NCI-H2227 treated with DMSO at 0.1 percent for 48 hours (cell line): Measurements from ENCODE around the gene OSBPL8.
"Not testable (repeated sequence)": the region's sequence is repeated elsewhere in the genome, so short reads cannot be mapped to it uniquely, and the experiment has no call there.

Experiments used
- DNase-seq: peaks from one replicate; lab custom pipeline; 2025; lab: John Stamatoyannopoulos, UW

Gene OSBPL8

GRCh38 chr12:76422154-76422542, 137.4 kb downstream of the OSBPL8 start:
- no peak for DNase-seq

GRCh38 chr12:76421046-76421445, 138.5 kb downstream of the OSBPL8 start:
- no peak for DNase-seq

- DNase-seq: no peak
Measured at GRCh38 chr12:76420222-76420621, 139.3 kb downstream of the OSBPL8 start.

GRCh38 chr12:76417116-76417515, 142.5 kb downstream of the OSBPL8 start:
- DNase-seq: no peak

- DNase-seq: no peak
Measured at GRCh38 chr12:76413121-76413520, 146.4 kb downstream of the OSBPL8 start.

- DNase-seq: no peak
Measured at GRCh38 chr12:76410781-76411180, 148.8 kb downstream of the OSBPL8 start.

- DNase-seq: no peak
Measured at GRCh38 chr12:76410371-76410770, 149.2 kb downstream of the OSBPL8 start.

- DNase-seq: no peak
Measured at GRCh38 chr12:76409074-76409473, 150.5 kb downstream of the OSBPL8 start.

GRCh38 chr12:76407710-76408109, 151.9 kb downstream of the OSBPL8 start:
- no peak for DNase-seq

GRCh38 chr12:76402259-76402658, 157.3 kb downstream of the OSBPL8 start:
- DNase-seq: no peak

GRCh38 chr12:76400136-76400535, 159.4 kb downstream of the OSBPL8 start:
- no peak for DNase-seq

GRCh38 chr12:76399040-76399439, 160.5 kb downstream of the OSBPL8 start:
- DNase-seq: no peak

- DNase-seq: no peak
Measured at GRCh38 chr12:76398106-76398505, 161.5 kb downstream of the OSBPL8 start.

- no peak for DNase-seq
Measured at GRCh38 chr12:76391461-76391860, 168.1 kb downstream of the OSBPL8 start.

GRCh38 chr12:76387614-76388013, 172.0 kb downstream of the OSBPL8 start:
- DNase-seq: no peak

- no peak for DNase-seq
Measured at GRCh38 chr12:76384560-76384959, 175.0 kb downstream of the OSBPL8 start.

GRCh38 chr12:76383988-76384387, 175.6 kb downstream of the OSBPL8 start:
- DNase-seq: no peak

GRCh38 chr12:76379261-76379660, 180.3 kb downstream of the OSBPL8 start:
- DNase-seq: no peak

- not testable (repeated sequence) for DNase-seq
Measured at GRCh38 chr12:76376876-76377275, 182.7 kb downstream of the OSBPL8 start.

- DNase-seq: no peak
Measured at GRCh38 chr12:76375939-76376338, 183.6 kb downstream of the OSBPL8 start.

GRCh38 chr12:76375470-76375869, 184.1 kb downstream of the OSBPL8 start:
- no peak for DNase-seq

GRCh38 chr12:76374386-76375020, 185.1 kb downstream of the OSBPL8 start:
- DNase-seq: no peak

GRCh38 chr12:76368230-76368629, 191.3 kb downstream of the OSBPL8 start:
- no peak for DNase-seq

GRCh38 chr12:76366163-76366562, 193.4 kb downstream of the OSBPL8 start:
- no peak for DNase-seq
